Thymus (tissue), 11 donors: Measurements from ENCODE around the gene LYL1. TPM values are rescaled to one million over a fixed set of nuclear protein-coding genes. Genes with fewer than 3 reads are reported as not detected.

Experiments used
- DNase-seq, 9 donors: peaks; one replicate each; pipeline ENCODE4 v3.0.0-alpha.2; 2013; ENCODE audit warnings: low spot score in 9 of 9, low read depth in 6 of 9, missing footprints in 1 of 9
- H3K27ac ChIP-seq, 2 donors: one replicate each; pipeline ENCODE4 v1.5.1; 2013; ENCODE audit warnings: control low read depth in 1 of 2, low read depth in 1 of 2, low read length in 1 of 2, mild to moderate bottlenecking in 1 of 2, moderate library complexity in 1 of 2
- H3K27me3 ChIP-seq, 2 donors: one replicate each; pipeline ENCODE4 v1.5.1; 2013; ENCODE audit warnings: low read length in 1 of 2; ENCODE audit not compliant: control insufficient read depth in 2 of 2, insufficient read depth in 1 of 2
- H3K36me3 ChIP-seq, 2 donors: one replicate each; pipeline ENCODE4 v1.5.1; 2013; ENCODE audit warnings: low read length in 1 of 2, mild to moderate bottlenecking in 1 of 2, moderate library complexity in 1 of 2; ENCODE audit not compliant: control insufficient read depth in 2 of 2, insufficient read depth in 2 of 2
- H3K4me1 ChIP-seq, 2 donors: one replicate each; pipeline ENCODE4 v1.5.1; 2013; ENCODE audit warnings: low read length in 2 of 2; ENCODE audit not compliant: control insufficient read depth in 2 of 2, insufficient read depth in 2 of 2
- H3K4me3 ChIP-seq, 2 donors: one replicate each; pipeline ENCODE4 v1.5.1; 2013; ENCODE audit warnings: low read length in 2 of 2, control low read depth in 1 of 2, mild to moderate bottlenecking in 1 of 2
- H3K9me3 ChIP-seq, 2 donors: one replicate each; pipeline ENCODE4 v1.5.1; 2013; ENCODE audit warnings: low read length in 1 of 2, mild to moderate bottlenecking in 1 of 2; ENCODE audit not compliant: control insufficient read depth in 2 of 2, insufficient read depth in 1 of 2
- WGBS: extraction: QIAGEN DNeasy Blood & Tissue Kit; methylation state at CpG from one replicate; pipeline ENCODE4 v1.1.7; 2013; 5-methylcytosine and 5-hydroxymethylcytosine counted together
- polyA plus RNA-seq: library from polyadenylated mRNA; stranded (reverse); fragments of 200-250 nt; gene quantifications from one replicate; pipeline ENCODE4 v1.2.3, GENCODE V29; 2013
- total RNA-seq: library from RNA; stranded (reverse); fragments of 120-200 nt; gene quantifications from one replicate; pipeline ENCODE4 v1.2.4, GENCODE V29; 2013
- donor health status: healthy.

Gene LYL1
- total and polyA plus RNA-seq, 2 donors, result 8.3 to 14.0 TPM

DNA sequence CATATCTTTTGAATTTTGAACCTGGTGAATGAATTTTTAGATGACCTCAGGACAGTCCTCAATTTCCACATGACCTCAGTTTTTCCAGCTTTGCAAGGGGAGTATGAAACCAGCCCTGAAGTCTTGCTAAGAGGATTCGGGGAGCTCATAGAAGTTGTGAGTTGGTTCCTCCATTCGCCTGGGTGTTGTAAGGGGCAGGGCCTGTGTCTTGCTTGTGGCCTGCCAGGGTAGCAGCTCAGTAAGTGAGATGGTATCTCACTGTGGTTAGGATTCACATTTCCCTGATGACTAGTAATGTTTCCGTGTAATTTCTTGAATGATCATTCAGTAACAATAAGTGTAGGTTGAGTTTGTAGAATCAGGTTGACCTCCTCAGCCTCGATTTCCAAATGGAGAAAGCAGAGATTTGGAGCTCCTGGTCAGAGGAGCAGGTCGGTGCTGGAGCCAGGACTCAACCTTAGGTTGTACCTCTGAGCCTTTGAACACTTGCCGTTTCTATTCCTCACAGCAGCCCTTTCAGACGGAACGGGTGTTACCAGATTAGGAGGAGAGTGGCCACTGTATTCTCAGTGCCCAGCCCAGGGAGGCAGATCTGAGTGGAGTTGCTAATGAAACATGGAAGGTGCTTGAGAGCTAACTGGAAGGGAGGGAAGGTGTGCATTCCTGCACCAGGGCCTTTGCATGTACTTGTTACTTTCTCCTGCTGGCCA lies 30.0 kb upstream of the LYL1 start:
- H3K4me3 ChIP-seq, result no peak overlapping the region
- H3K4me1 ChIP-seq, result peaks cover 0 to 2% of the 10 kb centered on the region in 2 donors
- no peak overlapping the region for H3K27ac ChIP-seq
- 78% methylated on average over 8 of the region's 8 CpGs for WGBS
- no peaks in the 10 kb centered on the region for H3K9me3 ChIP-seq
- H3K36me3 ChIP-seq, result peaks cover 26 to 32% of the 10 kb centered on the region in 2 donors
- DNase-seq, result no peak
- H3K27me3 ChIP-seq, result no peaks in the 10 kb centered on the region

DNA sequence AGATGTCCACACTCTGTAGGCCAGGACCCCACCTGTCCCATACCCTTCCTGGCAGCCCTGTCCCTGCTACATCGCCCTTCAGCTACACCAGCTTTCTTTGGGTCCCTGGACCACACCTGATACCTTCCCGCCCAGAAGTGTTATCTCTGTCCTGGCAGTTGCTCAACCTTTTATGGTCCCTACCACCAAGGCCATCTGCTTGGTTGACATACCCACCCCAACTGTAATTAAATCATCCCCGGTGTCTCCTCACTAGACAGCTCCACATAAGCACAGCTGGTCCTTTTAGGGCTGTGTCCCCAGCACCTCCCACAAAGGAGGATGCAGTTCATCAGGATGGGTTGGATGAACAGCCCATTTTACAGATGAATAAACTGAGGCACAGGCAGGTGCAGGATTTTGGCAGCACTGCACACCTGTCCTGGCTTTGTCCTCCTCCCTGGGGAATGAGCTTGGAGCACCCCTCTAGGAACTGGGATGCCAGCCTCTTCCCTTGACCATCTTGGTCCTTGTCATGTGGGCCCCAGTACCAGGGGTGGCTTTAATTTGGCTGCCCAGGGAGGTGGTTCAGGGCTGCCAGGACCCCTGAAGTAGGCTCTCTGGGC lies 28.3 kb upstream of the LYL1 start:
- H3K9me3 ChIP-seq, result no peaks in the 10 kb centered on the region
- H3K27me3 ChIP-seq, result no peaks in the 10 kb centered on the region
- H3K36me3 ChIP-seq, result peaks cover 15 to 20% of the 10 kb centered on the region in 2 donors
- H3K27ac ChIP-seq, result no peak overlapping the region
- 98% methylated on average over 3 of the region's 3 CpGs for WGBS
- H3K4me3 ChIP-seq, result no peak overlapping the region
- H3K4me1 ChIP-seq, result peaks cover 0 to 2% of the 10 kb centered on the region in 2 donors
- no peak for DNase-seq

DNA sequence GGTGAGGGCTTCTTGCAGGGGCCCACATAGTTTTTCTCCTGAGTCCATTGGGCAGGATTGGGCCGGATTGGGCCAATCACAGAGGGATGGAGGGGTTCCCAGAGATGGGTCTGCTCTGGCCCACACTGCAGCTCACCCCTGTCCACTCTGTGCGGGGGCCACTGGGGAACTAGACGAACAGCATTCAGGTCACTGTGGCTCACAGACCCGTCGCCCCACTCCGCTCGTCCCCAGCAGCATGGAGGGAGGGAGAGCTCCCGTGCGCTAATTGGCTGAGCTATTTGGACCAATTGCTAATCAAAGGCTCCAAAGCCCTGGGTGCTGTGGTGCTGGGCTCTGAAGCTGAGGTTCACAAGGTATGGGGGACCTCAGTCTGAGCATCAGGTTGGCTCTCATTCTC lies 26.7 kb upstream of the LYL1 start:
- Histone ChIP-seq H3K4me3 (no peak overlapping the region), H3K27ac (no peak overlapping the region), H3K9me3 (no peaks in the 10 kb centered on the region), H3K4me1 (peaks cover 0 to 2% of the 10 kb centered on the region in 2 donors), H3K36me3 (peaks cover 8 to 9% of the 10 kb centered on the region in 2 donors), H3K27me3 (no peaks in the 10 kb centered on the region)
- DNase-seq, result no peak
- WGBS, result 99% methylated on average over 9 of the region's 9 CpGs

DNA sequence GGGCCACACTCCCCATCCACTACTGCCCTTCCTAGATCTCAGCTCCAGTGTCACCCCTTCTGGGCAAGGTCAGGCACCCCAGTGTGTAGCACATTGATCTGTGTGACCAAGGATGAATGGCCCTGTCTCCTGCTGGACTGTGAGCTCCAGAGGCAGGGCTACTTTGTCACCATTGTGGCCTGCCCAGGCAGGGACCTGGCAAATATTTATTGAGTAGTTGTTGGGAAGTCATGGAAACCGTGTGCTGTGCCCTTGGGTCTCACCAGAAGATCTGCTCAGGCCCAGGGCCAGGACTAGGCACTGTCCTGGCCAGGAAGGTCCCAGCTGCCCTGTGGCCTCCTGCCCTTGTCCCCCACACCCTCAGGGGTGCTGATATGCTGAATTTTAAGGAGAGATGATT lies 25.9 kb upstream of the LYL1 start:
- Histone ChIP-seq H3K36me3 (peaks cover 8 to 11% of the 10 kb centered on the region in 2 donors), H3K4me3 (no peak overlapping the region), H3K9me3 (no peaks in the 10 kb centered on the region), H3K27ac (no peak overlapping the region), H3K27me3 (no peaks in the 10 kb centered on the region), H3K4me1 (peaks cover 0 to 2% of the 10 kb centered on the region in 2 donors)
- whole genome bisulfite sequencing, result 93% methylated on average over 1 of the region's 1 CpG
- no peak for DNase-seq

DNA sequence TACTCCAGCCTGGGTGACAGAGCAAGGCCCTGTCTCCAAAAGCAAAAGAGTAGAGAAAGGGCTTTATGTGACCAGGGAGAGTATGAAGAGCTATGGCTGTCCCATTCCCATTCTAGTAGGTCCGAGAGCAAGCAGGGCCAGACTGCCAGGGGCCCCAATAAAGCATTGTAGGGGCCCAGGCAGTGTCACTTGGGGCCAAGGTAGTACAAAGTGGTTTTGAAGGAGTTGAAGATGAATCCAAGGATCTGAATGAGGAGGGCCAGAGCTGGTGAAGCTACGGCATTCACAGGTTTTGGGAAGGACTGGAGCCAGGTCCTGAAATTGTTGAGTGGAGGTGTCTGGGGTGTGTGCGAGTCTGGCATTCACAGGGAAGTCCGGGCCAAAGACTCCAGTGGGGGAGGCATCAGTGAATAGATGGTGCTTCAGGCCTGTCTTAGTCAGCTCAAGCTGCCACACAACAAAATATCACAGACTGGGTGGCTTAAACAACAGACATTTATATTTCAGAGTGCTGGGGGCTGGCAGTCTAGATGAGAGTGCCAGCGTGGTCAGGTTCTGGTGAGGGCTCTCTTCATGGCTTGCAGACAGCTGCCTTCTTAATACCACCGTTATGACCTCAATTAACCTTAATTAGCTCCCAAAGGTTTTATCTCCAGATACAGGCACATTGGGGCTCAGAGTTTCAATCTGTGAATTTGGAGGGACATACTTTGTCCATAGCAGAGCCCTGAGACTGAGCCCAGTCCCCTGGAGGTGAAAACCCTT lies 25.3 kb upstream of the LYL1 start:
- H3K27me3 ChIP-seq, result no peaks in the 10 kb centered on the region
- no peak overlapping the region for H3K4me3 ChIP-seq
- H3K36me3 ChIP-seq, result peaks cover 8 to 11% of the 10 kb centered on the region in 2 donors
- no peak overlapping the region for H3K27ac ChIP-seq
- WGBS, result 98% methylated on average over 6 of the region's 6 CpGs
- H3K4me1 ChIP-seq, result peaks cover 0 to 2% of the 10 kb centered on the region in 2 donors
- no peak for DNase-seq
- no peaks in the 10 kb centered on the region for H3K9me3 ChIP-seq

DNA sequence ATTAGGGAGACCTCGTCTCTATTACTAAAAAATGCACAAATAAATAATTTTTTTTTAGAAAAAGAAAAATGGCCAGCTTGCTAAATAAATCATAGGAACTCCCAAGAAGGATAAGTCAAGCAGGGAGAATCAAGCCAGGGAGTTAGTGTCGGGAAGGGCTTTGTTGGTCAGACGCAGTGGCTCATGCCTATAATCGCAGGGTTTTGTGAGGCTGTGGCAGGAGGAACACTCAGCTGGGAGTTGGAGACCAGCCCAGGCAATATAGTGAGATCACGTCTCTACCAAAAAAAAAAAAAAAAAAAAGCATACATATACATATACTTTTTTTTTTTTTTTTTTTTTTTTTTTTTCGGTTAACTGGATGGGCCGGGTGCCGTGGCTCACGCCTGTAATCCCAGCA lies 24.4 kb upstream of the LYL1 start:
- peaks cover 11 to 15% of the 10 kb centered on the region in 2 donors for H3K36me3 ChIP-seq
- no peak for DNase-seq
- no peaks in the 10 kb centered on the region for H3K4me1 ChIP-seq
- no peak overlapping the region for H3K27ac ChIP-seq
- H3K9me3 ChIP-seq, result no peaks in the 10 kb centered on the region
- H3K27me3 ChIP-seq, result no peaks in the 10 kb centered on the region
- no peak overlapping the region for H3K4me3 ChIP-seq
- 97% methylated on average over 9 of the region's 9 CpGs for WGBS

DNA sequence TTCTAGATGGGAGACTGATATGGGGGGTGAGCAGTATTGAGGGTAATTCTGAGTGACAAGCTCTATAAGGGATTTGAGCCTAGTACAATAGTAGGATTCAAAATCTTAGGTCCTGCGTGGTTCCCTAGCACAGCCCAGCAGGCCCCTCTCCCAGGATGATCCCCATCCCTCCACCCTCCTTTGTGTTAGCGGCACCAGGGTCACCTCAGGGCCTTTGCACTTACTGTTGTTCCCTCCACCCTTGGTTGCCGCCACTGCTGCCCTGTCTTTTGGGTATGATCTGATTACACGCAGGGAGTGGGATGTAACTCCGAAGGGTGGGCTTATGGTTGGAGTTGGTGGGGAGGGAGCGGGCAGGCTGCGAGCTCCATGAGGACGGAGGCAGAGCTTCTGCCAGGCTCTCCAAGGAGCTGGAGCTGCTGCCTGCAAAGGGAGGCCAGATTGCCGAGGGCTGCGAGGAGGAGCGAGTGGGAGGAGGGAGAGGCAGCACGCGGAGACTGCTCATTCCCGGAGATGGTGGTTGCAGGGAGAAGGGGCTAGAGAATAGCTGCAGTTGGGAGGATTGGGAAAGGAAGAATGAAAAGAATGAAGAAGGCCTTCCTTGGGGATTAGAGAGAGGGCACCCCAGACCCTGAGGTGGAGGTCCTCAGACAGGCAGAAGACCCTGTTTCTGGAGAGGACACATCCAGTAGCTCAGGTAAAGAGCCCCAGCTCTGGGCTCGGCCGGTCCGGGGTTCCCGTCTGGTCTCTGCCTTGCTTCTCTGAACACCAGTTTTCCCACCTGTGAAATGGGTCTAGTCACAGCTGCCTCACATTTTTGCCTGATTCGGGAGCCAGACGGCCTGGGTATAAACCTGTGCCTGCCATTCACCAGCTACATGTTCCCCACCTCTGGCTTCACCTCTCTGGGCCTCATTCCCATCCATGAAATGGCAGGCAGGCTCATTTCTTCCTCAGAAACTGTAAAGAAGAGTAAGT lies 20.6 kb upstream of the LYL1 start:
- no peaks in the 10 kb centered on the region for H3K27me3 ChIP-seq
- peaks cover 11 to 22% of the 10 kb centered on the region in 2 donors for H3K36me3 ChIP-seq
- WGBS, result 98% methylated on average over 20 of the region's 20 CpGs
- H3K9me3 ChIP-seq, result no peaks in the 10 kb centered on the region
- H3K27ac ChIP-seq, result no peak overlapping the region
- H3K4me1 ChIP-seq, result peaks cover 7 to 11% of the 10 kb centered on the region in 2 donors
- H3K4me3 ChIP-seq, result no peak overlapping the region
- DNase-seq, result no peak

DNA sequence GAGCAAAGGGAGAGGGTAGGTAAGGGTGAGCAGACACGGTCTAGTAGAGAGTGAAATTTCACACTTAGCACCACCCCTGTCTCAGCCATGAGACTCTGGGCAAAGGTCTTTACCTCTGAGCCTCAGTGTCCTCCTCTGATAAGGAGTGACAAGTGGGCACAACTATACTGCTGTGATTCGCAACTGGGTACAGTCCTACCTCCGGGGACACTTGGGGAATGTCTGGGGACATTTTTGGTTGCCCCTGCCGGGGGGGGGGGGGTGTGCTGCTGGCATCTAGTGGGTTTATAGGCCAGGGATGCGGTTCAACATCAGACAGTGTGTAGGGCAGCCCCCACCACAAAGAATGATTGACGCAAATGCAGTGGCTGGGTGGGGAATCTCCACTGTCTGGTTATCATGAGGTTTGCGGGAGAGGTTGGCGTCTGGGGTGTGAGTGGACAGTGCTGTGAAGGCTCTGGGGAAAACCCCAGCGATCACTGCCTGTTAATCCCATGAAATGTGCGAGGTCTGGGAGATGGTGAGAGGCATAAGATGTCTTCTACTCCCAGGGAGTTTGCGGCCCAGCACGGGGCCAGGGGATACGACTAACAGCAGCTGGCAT lies 19.7 kb upstream of the LYL1 start:
- H3K27ac ChIP-seq, result no peak overlapping the region
- DNase-seq, result no peak
- no peaks in the 10 kb centered on the region for H3K27me3 ChIP-seq
- 96% methylated on average over 13 of the region's 13 CpGs for WGBS
- no peak overlapping the region for H3K4me3 ChIP-seq
- peaks cover 7 to 17% of the 10 kb centered on the region in 2 donors for H3K4me1 ChIP-seq
- no peaks in the 10 kb centered on the region for H3K9me3 ChIP-seq
- peaks cover 11 to 22% of the 10 kb centered on the region in 2 donors for H3K36me3 ChIP-seq
